Chondrocyte (in vitro differentiated cells): ENCODE results near the gene ARHGAP22. TPM values are rescaled to one million over a fixed set of nuclear protein-coding genes. Genes with fewer than 3 reads are reported as not detected.

Source experiments
- DNase-seq: peaks from one replicate; pipeline ENCODE4 v3.0.0; 2021; ENCODE audit warnings: mixed read lengths, low spot score
- H3K27ac Mint-ChIP-seq: one replicate; pipeline ENCODE4 v1.8.0; 2021; ENCODE audit warnings: mild to moderate bottlenecking, moderate library complexity, mixed read lengths; ENCODE audit not compliant: unreplicated experiment
- H3K27me3 Mint-ChIP-seq: 2 replicates; pipeline ENCODE4 v1.8.0; 2021; ENCODE audit warnings: low read depth, mixed read lengths
- H3K36me3 Mint-ChIP-seq: 2 replicates; pipeline ENCODE4 v1.8.0; 2021; ENCODE audit warnings: low read depth, mixed read lengths
- H3K4me1 Mint-ChIP-seq: 2 replicates; pipeline ENCODE4 v1.8.0; 2021; ENCODE audit warnings: low read depth, mild to moderate bottlenecking, mixed read lengths
- H3K4me3 Mint-ChIP-seq: one replicate; pipeline ENCODE4 v1.8.0; 2021; ENCODE audit warnings: mild to moderate bottlenecking, moderate library complexity, mixed read lengths; ENCODE audit not compliant: unreplicated experiment
- H3K9me3 Mint-ChIP-seq: 2 replicates; pipeline ENCODE4 v1.8.0; 2021; ENCODE audit warnings: low read depth, mixed read lengths
- CTCF ChIP-seq: fragments of 200-600 bp; sonication (generic); IDR thresholded peaks from 2 replicates; pipeline ENCODE4 v1.5.0; 2021; ENCODE audit warnings: antibody characterized with exemption, mild to moderate bottlenecking, moderate library complexity
- total RNA-seq: library from RNA; stranded (reverse); gene quantifications from 3 replicates; pipeline ENCODE4 v1.2.1, GENCODE V29; 2021

ARHGAP22 gene
- total RNA-seq, 1 donor from 2014 or later: 8.8 TPM

- Mint-ChIP-seq H3K27me3 (no peaks in the 10 kb centered on the region), H3K4me1 (peaks cover 20% of the 10 kb centered on the region), H3K27ac (peak overlapping the region; percentile 75), H3K36me3 (no peaks in the 10 kb centered on the region), H3K4me3 (no peak overlapping the region), H3K9me3 (no peaks in the 10 kb centered on the region)
- TF ChIP-seq CTCF: no peak
- no peak for DNase-seq
Observed at GRCh38 chr10:48497780-48498770, 106.8 kb downstream of the ARHGAP22 start.

- H3K4me1 Mint-ChIP-seq: peaks cover 19% of the 10 kb centered on the region
- H3K27me3 Mint-ChIP-seq: no peaks in the 10 kb centered on the region
- H3K4me3 Mint-ChIP-seq: no peak overlapping the region
- H3K9me3 Mint-ChIP-seq: no peaks in the 10 kb centered on the region
- peak overlapping the region; percentile 75 for H3K27ac Mint-ChIP-seq
- peak; percentile 59 for DNase-seq
- H3K36me3 Mint-ChIP-seq: no peaks in the 10 kb centered on the region
- no peak for TF ChIP-seq CTCF
Observed at GRCh38 chr10:48496831-48497779, 107.8 kb downstream of the ARHGAP22 start.

- TF ChIP-seq CTCF: no peak
- DNase-seq: peak; percentile 43
- no peak overlapping the region for H3K4me3 Mint-ChIP-seq
- H3K36me3 Mint-ChIP-seq: no peaks in the 10 kb centered on the region
- H3K27ac Mint-ChIP-seq: no peak overlapping the region
- no peaks in the 10 kb centered on the region for H3K27me3 Mint-ChIP-seq
- H3K4me1 Mint-ChIP-seq: peaks cover 14% of the 10 kb centered on the region
- H3K9me3 Mint-ChIP-seq: no peaks in the 10 kb centered on the region
Observed at GRCh38 chr10:48496105-48496830, 108.6 kb downstream of the ARHGAP22 start.

GRCh38 chr10:48495282-48496045 lies 109.4 kb downstream of the ARHGAP22 start:
- Mint-ChIP-seq H3K36me3 (no peaks in the 10 kb centered on the region), H3K27ac (no peak overlapping the region), H3K9me3 (no peaks in the 10 kb centered on the region), H3K27me3 (no peaks in the 10 kb centered on the region), H3K4me1 (peaks cover 14% of the 10 kb centered on the region), H3K4me3 (no peak overlapping the region)
- TF ChIP-seq CTCF: no peak
- DNase-seq: peak; percentile 52
